HepG2 (cell line): ENCODE data around the gene TMEM270. TPM values are rescaled to one million over a fixed set of nuclear protein-coding genes. Genes with fewer than 3 reads are reported as not detected.

Experiments
- ATAC-seq: fragments of 200-7000 bp; cut with Tn5 transposase; 3 replicates; pipeline ENCODE4 v1.9.1; 2020; ENCODE audit warnings: mild to moderate bottlenecking, moderate library complexity
- BruUV-seq: library from RNA; stranded (reverse); fragments of 400-500 nt; replicated peaks from 2 replicates; lab custom pipeline; 2021; lab: Mats Ljungman, UMichigan
- CTCF ChIA-PET: fragments of 300-600 bp; formaldehyde crosslinking; extraction: SDS; loops from one replicate; lab custom pipeline; 2021; ENCODE audit warnings: low total read pairs, inconsistent platforms, low intra/inter-chr PET ratio; lab: Yijun Ruan, JAX
- POLR2A ChIA-PET: fragments of 350-600 bp; sonication (Branson Sonifier 250); formaldehyde crosslinking; loops from one replicate; lab custom pipeline; 2020; ENCODE audit warnings: antibody characterized with exemption, inconsistent platforms; lab: Yijun Ruan, JAX
- DNase-seq: peaks from one replicate; pipeline ENCODE4 v3.0.0-alpha.2; 2015; ENCODE audit warnings: low spot score
- FAIRE-seq: peaks from 3 replicates; lab custom pipeline; 2011; peaks lifted over from hg19 to GRCh38; lab: Jason Lieb, UNC
- H2AFZ ChIP-seq: one replicate; pipeline ENCODE4 v1.6.1; 2011; ENCODE audit warnings: low read length, inconsistent platforms
- H3K27ac ChIP-seq: fragments of 300-600 bp; 3 replicates; pipeline ENCODE4 v1.8.0; 2011; ENCODE audit warnings: mixed run types, mild to moderate bottlenecking, mixed read lengths, low read length, inconsistent platforms; ENCODE audit not compliant: insufficient read depth; ENCODE audit errors: extremely low read length
- H3K27me3 ChIP-seq, 2 experiments: fragments of 200-600 bp in 1 of 2; 2 replicates in 1 of 2; 3 replicates in 1 of 2; pipeline versions ENCODE4 v1.6.0 to v1.8.0; 2011; ENCODE audit warnings: low read length in 2 of 2, mild to moderate bottlenecking in 2 of 2, moderate library complexity in 2 of 2, inconsistent platforms in 1 of 2; ENCODE audit not compliant: insufficient read depth in 2 of 2, control insufficient read depth in 1 of 2
- H3K36me3 ChIP-seq, 2 experiments: fragments of 200-600 bp in 1 of 2; replicated peaks in 1 of 2; 2 replicates in 1 of 2; 3 replicates in 1 of 2; pipeline versions ENCODE4 v1.5.1 to v1.8.0; 2011; ENCODE audit warnings: low read length in 2 of 2, inconsistent platforms in 1 of 2; ENCODE audit not compliant: insufficient read depth in 2 of 2, control insufficient read depth in 1 of 2
- H3K4me1 ChIP-seq: 2 replicates; pipeline ENCODE4 v1.5.1; 2012; ENCODE audit warnings: low read length, inconsistent platforms; ENCODE audit not compliant: insufficient read depth
- H3K4me2 ChIP-seq: 2 replicates; pipeline ENCODE4 v1.6.0; 2011; ENCODE audit warnings: low read depth, low read length, inconsistent platforms
- H3K4me3 ChIP-seq, 3 experiments: fragments of 200-600 bp in 1 of 3; sonication (generic), shearing (Covaris generic) in 1 of 3; replicated peaks in 1 of 3; 2 replicates each; pipeline ENCODE4 v1.5.1; 2011 to 2016; ENCODE audit warnings: low read length in 3 of 3, inconsistent platforms in 2 of 3, low read depth in 2 of 3, mild to moderate bottlenecking in 2 of 3, control low read depth in 1 of 3, mixed read lengths in 1 of 3; ENCODE audit not compliant: insufficient read depth in 1 of 3
- H3K79me2 ChIP-seq: one replicate; pipeline ENCODE4 v1.6.1; 2011; ENCODE audit warnings: low read length, inconsistent platforms; ENCODE audit not compliant: insufficient read depth
- H3K9ac ChIP-seq: 2 replicates; pipeline ENCODE4 v1.6.0; 2011; ENCODE audit warnings: mild to moderate bottlenecking, low read depth, low read length, inconsistent platforms; ENCODE audit not compliant: insufficient read depth
- H3K9me3 ChIP-seq: 2 replicates; pipeline ENCODE4 v1.5.1; 2012; ENCODE audit warnings: mild to moderate bottlenecking, low read length
- H4K20me1 ChIP-seq: 2 replicates; pipeline ENCODE4 v1.6.0; 2011; ENCODE audit warnings: inconsistent platforms, mild to moderate bottlenecking, low read length, moderate library complexity; ENCODE audit not compliant: insufficient read depth
- FLYWCH1 ChIP-seq: sonication (generic); formaldehyde crosslinking; IDR thresholded peaks from 2 replicates; pipeline ENCODE4 v1.8.1; 2023; ENCODE audit warnings: mild to moderate bottlenecking, missing genetic modification reagents
- MIER2 ChIP-seq: IDR thresholded peaks from 2 replicates; pipeline ENCODE4 v1.6.1; 2016; ENCODE audit warnings: missing biosample characterization, missing genetic modification reagents
- WGBS: methylation state at CpG from one replicate; pipeline ENCODE4 v1.1.6; 2017; ENCODE audit warnings: low lambda C conversion rate; 5-methylcytosine and 5-hydroxymethylcytosine counted together
- in situ Hi-C: cut with HindIII; loops from 2 replicates; pipeline ENCODE4 v1.10.0; 2017; ENCODE audit warnings: low pct_unique_long_range_greater_than_20kb; ENCODE audit not compliant: extremely low pct_ligation_motif_present
- intact Hi-C: fragments of 100-400 bp; cut with micrococcal nuclease; formaldehyde crosslinking; loops from one replicate; pipeline ENCODE4 v1.10.0; 2022; ENCODE audit not compliant: unreplicated experiment
- polyA plus RNA-seq, 8 experiments: library from polyadenylated mRNA; depleted of rRNA in 3 of 8; stranded (reverse) in 7 of 8; unstranded in 1 of 8; fragments of >200 nt; fragmentation: Illumina TruSeq in 4 of 8; extraction: Trizol in 4 of 8; gene quantifications; 2 replicates each; pipeline versions ENCODE4 v1.2.1 to v1.2.3, GENCODE V29; 2011 to 2016; ENCODE audit warnings: low read depth in 4 of 8, missing spikeins in 1 of 8, mixed read lengths in 1 of 8; ENCODE audit not compliant: insufficient read depth in 1 of 8
- total RNA-seq, 5 experiments: library from RNA; depleted of rRNA; stranded (reverse); fragments of >200 nt; fragmentation: Illumina TruSeq; extraction: Trizol; gene quantifications; 2 replicates each; pipeline ENCODE4 v1.2.3, GENCODE V29; 2016; ENCODE audit warnings: low read depth in 1 of 5
- TF ChIP-seq, protein P1 (sequence below): sonication (generic); formaldehyde crosslinking; IDR thresholded peaks from 2 replicates; pipeline ENCODE4 v1.5.0; 2020; ENCODE audit warnings: mild to moderate bottlenecking, missing genetic modification reagents
- TF ChIP-seq, protein P2 (sequence below): sonication (generic); formaldehyde crosslinking; IDR thresholded peaks from 2 replicates; pipeline ENCODE4 v1.5.1; 2020; ENCODE audit warnings: mild to moderate bottlenecking, missing genetic modification reagents, moderate library complexity

The TMEM270 gene
- total and polyA plus RNA-seq, 2 of the 13 experiments (the other 11 are each of a cell fraction or from before 2014, with no cell fraction given), result not detected

DNA sequence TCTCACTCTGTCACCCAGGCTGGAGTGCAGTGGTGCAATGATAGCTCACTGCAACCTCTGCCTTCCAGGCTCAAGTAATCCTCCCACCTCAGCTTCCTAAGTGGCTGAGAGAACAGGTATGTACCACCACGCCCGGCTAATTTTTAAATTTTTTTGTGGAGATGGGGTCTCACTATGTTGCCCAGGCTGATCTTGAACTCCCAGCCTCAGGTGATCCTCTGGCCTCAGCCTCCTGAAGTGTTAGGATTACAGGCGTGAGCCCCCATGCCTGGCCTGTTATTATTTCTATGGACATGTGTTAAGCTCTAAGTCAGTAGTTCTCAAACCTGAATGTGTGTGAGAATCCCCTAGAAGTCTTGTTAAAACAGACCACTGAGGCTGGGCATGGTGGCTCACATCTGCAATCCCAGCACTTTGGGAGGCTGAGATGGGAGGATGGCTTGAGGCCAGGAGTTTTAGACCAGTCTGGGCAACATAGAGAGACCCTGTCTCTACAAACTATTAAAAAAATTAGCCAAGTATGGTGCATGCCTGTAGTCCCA lies 24.5 kb downstream of the TMEM270 start:
- no peak for DNase-seq
- Histone ChIP-seq H3K79me2 (no peaks in the 10 kb centered on the region), H3K27ac (no peak overlapping the region), H3K4me2 (no peak overlapping the region), H2AFZ (no peak overlapping the region), H3K9ac (no peak overlapping the region), H4K20me1 (no peaks in the 10 kb centered on the region), H3K4me1 (peaks cover 30% of the 10 kb centered on the region), H3K36me3 (no peaks in the 10 kb centered on the region), H3K27me3 (peaks cover 1 to 28% of the 10 kb centered on the region in 2 experiments; a peak in 4 of 5 replicates), H3K4me3 (no peak overlapping the region), H3K9me3 (no peaks in the 10 kb centered on the region)
- ATAC-seq, result no peak
- 56% methylated on average over 3 of the region's 3 CpGs for WGBS
- BruUV-seq, result no TSS peak
- TF ChIP-seq, protein P1, sequence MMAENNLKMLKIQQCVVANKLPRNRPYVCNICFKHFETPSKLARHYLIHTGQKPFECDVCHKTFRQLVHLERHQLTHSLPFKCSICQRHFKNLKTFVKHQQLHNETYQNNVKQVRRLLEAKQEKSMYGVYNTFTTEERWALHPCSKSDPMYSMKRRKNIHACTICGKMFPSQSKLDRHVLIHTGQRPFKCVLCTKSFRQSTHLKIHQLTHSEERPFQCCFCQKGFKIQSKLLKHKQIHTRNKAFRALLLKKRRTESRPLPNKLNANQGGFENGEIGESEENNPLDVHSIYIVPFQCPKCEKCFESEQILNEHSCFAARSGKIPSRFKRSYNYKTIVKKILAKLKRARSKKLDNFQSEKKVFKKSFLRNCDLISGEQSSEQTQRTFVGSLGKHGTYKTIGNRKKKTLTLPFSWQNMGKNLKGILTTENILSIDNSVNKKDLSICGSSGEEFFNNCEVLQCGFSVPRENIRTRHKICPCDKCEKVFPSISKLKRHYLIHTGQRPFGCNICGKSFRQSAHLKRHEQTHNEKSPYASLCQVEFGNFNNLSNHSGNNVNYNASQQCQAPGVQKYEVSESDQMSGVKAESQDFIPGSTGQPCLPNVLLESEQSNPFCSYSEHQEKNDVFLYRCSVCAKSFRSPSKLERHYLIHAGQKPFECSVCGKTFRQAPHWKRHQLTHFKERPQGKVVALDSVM (CRISPR knock-in tag), result 0 out of 2 replicates have a peak, but pooled peaks have one; percentile 15
- TF ChIP-seq FLYWCH1 (CRISPR knock-in tag), result no peak
- no peak for FAIRE-seq
- intact Hi-C loops (no loop called here), in situ Hi-C loops (no loop called here)
- POLR2A ChIA-PET, result no interaction called here
- CTCF ChIA-PET, result no interaction called here

DNA sequence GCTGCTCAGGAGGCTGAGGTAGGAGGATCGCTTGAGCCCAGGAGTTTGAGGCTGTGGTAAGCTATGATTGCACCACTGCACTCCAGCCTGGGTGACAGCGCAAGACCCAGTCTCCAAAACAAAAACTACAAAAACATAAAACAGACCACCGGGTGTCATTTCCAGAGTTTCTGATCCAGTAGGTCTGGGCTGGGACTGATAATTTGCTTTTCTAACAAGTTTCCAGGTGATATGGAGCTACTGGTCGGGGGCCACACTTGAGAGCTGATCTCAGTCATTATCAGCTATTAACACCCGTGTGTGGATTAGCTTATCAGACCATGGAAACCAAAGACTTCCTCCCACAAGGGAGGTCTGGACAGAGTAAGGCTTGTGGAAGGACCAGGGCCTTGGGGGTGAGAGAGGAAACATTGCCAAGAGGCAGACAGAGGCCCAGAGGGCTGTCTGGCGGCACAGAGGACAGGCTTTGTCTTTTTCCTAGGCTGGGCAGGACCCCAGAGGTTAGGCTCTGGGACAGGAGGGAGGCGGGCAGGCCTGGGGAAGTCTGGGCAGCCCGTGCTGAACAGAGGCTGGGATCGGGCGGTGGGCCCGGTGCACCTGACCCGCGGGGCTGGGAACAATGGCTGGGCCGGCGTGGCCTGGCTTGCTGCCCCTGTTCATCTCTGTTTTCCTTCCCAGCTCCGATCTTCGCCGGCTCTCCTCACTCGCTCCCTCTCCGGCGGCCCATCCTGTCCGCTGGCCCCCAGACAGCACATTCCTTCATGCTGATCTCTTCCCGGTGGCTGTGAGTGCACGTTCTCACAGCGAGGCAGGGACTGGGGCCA lies 25.2 kb downstream of the TMEM270 start:
- no peaks in the 10 kb centered on the region for H3K79me2 ChIP-seq
- no peak overlapping the region for H3K9ac ChIP-seq
- no peaks in the 10 kb centered on the region for H3K9me3 ChIP-seq
- no peak overlapping the region for H2AFZ ChIP-seq
- TF ChIP-seq, protein P2, sequence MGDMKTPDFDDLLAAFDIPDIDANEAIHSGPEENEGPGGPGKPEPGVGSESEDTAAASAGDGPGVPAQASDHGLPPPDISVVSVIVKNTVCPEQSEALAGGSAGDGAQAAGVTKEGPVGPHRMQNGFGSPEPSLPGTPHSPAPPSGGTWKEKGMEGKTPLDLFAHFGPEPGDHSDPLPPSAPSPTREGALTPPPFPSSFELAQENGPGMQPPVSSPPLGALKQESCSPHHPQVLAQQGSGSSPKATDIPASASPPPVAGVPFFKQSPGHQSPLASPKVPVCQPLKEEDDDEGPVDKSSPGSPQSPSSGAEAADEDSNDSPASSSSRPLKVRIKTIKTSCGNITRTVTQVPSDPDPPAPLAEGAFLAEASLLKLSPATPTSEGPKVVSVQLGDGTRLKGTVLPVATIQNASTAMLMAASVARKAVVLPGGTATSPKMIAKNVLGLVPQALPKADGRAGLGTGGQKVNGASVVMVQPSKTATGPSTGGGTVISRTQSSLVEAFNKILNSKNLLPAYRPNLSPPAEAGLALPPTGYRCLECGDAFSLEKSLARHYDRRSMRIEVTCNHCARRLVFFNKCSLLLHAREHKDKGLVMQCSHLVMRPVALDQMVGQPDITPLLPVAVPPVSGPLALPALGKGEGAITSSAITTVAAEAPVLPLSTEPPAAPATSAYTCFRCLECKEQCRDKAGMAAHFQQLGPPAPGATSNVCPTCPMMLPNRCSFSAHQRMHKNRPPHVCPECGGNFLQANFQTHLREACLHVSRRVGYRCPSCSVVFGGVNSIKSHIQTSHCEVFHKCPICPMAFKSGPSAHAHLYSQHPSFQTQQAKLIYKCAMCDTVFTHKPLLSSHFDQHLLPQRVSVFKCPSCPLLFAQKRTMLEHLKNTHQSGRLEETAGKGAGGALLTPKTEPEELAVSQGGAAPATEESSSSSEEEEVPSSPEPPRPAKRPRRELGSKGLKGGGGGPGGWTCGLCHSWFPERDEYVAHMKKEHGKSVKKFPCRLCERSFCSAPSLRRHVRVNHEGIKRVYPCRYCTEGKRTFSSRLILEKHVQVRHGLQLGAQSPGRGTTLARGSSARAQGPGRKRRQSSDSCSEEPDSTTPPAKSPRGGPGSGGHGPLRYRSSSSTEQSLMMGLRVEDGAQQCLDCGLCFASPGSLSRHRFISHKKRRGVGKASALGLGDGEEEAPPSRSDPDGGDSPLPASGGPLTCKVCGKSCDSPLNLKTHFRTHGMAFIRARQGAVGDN (CRISPR knock-in tag), result peak; percentile 16; the same call in 1 of the 2 replicates
- no peak for TF ChIP-seq MIER2 (CRISPR knock-in tag)
- DNase-seq (no peak), FAIRE-seq (no peak), ATAC-seq (peak; percentile 49)
- H3K4me1 ChIP-seq, result peaks cover 24% of the 10 kb centered on the region
- H4K20me1 ChIP-seq, result no peaks in the 10 kb centered on the region
- no peaks in the 10 kb centered on the region for H3K36me3 ChIP-seq
- ChIA-PET CTCF (no interaction called here), POLR2A (no interaction called here)
- H3K4me2 ChIP-seq, result no peak overlapping the region
- WGBS, result 44% methylated on average over 11 of the region's 25 CpGs
- H3K4me3 ChIP-seq, result no peak overlapping the region
- no TSS peak for BruUV-seq
- peaks cover 1 to 28% of the 10 kb centered on the region in 2 experiments; a peak in 4 of 5 replicates for H3K27me3 ChIP-seq
- intact Hi-C loops (no loop called here), in situ Hi-C loops (no loop called here)
- H3K27ac ChIP-seq, result no peak overlapping the region
